Measurements from ENCODE around the gene GON7.
"Not testable (repeated sequence)": the region's sequence is repeated elsewhere in the genome, so short reads cannot be mapped to it uniquely, and the experiment has no call there.

Gene GON7

GRCh38 chr14:93199031-93199430, 7.8 kb downstream of the GON7 start:
- no peak for DNase-seq (ENCODE audit: low read depth)

- DNase-seq (ENCODE audit: low read depth), result no peak
These were observed 11.4 kb downstream of the GON7 start for GRCh38 chr14:93195316-93195999.

- DNase-seq (ENCODE audit: low read depth), result no peak
These were observed 19.9 kb downstream of the GON7 start for GRCh38 chr14:93186956-93187355.

DNA sequence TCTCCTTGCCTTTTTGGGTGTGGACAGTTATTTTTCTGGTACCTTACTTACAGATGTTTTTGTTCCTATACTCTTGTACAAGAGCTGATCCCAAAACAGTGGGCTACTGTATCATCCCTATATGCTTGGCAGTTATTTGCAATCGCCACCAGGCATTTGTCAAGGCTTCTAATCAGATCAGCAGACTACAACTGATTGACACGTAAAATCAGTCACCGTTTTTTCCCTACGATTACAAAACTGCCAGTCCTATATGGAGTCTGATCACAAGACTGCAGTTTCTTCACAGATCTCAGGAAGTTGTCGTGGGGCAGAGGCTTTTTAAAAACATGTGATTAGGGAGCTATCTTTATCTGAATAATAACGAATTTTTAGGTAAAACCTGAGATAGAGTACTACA, 20.4 kb downstream of the GON7 start:
- no peak for DNase-seq (ENCODE audit: low read depth)

DNA sequence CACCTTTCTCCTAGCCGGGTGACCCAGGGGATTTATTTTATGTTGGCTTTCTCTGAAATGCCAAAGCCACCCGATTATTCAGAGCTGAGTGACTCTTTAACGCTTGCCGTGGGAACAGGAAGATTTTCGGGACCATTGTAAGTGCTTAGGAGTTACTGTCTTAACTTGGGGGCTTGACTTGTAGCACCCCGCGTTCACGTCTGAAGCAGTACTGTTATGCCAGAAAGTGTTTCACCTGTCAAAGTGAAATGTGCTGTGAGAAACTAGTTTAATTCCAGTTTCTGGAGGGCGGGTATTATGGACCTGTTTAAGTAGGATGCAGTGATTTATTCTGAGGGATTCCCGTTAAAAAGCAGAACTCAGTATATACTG, 21.5 kb downstream of the GON7 start:
- DNase-seq (ENCODE audit: low read depth), result no peak

DNA sequence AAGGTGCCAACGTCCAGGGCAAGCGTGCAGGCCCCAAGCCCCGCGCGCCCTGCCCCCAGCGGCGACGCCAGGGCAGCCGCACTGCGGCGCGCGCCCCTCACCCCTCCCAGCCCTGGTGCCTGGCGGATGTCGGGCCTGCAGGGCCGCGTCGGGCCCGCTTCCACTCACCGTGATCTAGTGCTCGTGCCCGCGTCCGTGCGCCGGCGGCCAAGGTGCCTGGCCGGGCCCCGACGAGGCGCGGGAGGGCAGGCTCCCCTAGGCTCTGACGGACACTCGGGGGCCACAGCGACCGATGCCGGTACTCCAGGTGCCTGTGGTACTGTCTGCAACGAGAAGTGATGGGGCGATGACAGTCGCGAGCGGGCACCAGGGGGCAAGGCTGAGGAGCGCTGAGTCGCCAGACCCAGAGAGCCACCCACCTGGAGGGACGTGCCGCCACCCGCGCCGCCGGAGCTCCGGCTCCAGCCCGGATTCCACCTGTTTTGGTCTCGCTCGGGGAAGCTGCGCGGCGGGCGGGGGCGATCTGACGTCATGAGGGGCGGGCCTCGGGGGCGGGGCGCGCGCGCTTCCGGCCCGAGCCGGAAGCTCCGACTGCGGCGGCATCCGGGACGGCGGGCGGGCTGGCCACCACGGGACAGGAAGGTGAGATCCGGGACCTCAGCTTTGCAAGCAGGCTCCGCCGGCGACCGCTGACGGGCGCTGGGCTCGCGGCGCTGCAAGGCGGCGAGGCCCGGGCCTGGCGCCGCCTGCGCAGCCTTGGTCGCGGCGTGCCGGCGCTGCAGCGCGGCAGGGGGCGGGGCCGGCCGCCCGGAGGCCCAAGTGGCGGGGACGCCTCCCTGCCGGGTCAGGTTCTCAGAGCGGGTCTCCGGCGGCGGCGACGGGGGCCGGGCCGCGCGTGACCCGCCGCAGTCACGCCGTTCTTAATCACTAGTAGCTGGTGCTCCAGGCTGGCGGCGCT, 22.2 kb downstream of the GON7 start, which contains the start of the genes LYSET and MOAP1:
LYSET (plus strand) TSS at position 927 of the 958 bp plus-strand sequence. CDS start 89 bp downstream, outside the sequence.
MOAP1 (minus strand) TSS at position 507 of the 958 bp plus-strand sequence. CDS start 655 bp downstream, outside the sequence.
- DNase-seq (ENCODE audit: low read depth), result peak; percentile 91

DNA sequence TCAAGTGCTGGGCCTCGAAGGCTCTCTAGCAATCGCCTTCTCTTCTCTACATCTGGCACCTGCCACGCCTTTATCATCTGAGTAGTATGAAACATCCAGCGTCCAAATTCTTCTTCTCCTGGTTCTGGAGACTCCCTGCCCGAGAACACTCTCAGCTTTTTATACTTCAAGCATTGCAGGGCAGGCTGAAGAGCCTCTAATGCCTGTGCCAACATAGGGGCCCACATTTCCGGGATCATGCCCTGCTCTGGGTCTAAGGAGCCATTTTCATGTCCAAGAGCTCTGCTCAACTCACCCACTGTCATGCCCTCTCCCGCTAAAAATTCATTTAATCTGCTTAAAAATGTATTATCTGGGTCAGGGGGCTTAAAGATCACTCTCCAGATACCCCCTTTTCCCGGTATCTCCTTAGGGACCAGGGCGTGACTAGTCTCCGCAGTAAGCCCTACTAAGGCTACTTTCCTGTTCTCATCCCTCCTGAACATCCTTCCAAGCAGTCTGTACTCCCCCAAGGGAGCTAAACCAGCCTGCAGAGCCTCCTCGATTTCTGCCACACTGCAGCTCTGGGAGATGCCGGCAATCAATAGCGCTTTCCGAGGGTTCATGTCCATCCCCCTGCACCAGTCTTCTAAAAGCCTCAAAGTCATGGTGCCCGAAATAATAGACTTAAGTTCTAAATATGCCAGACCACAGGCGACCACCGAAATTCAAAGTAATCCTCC, 23.1 kb downstream of the GON7 start:
- no peak for DNase-seq (ENCODE audit: low read depth)

DNA sequence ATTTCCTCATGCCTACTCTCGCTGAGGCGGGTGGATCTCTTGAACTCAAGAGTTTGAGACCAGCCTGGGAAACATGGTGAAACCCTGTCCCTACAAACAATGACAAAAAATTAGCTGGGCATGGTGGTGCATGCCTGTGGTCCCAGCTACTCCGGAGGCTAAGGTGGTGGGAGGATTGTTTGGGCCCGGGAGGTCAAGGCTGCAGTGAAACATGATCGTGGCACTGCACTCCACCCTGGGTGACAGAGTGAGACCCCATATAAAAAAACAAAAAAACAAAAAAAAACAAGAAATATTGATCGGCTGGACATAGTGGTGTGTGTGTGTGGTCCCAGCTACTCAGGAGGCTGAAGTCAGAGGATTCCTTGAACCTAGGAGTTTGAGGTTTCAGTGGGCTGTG, 31.4 kb downstream of the GON7 start:
- DNase-seq (ENCODE audit: low read depth), result no peak

- DNase-seq (ENCODE audit: low read depth), result not testable (repeated sequence)
These were observed 32.1 kb downstream of the GON7 start for GRCh38 chr14:93174731-93175130.

- DNase-seq (ENCODE audit: low read depth), result no peak
These were observed 32.9 kb downstream of the GON7 start for GRCh38 chr14:93173943-93174395.

- no peak for DNase-seq (ENCODE audit: low read depth)
These were observed 35.5 kb downstream of the GON7 start for GRCh38 chr14:93171376-93171775.

GRCh38 chr14:93170141-93170540, 36.7 kb downstream of the GON7 start:
- DNase-seq (ENCODE audit: low read depth), result not testable (repeated sequence)

DNA sequence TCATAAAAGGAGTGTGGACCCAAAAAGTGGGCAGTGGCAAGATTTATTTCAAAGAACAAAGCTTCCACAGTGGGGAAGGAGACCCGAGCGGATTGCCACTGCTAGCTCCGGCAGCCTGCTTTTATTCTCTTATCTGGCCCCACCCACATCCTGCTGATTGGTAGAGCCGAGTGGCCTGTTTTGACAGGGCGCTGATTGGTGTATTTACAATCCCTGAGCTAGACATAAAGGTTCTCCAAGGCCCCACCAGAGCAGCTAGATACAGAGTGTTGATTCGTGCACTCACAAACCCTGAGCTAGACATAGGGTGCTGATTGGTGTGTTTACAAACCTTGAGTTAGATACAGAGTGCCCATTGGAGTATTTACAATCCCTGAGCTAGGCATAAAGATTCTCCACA, 37.2 kb downstream of the GON7 start:
- not testable (repeated sequence) for DNase-seq (ENCODE audit: low read depth)

DNA sequence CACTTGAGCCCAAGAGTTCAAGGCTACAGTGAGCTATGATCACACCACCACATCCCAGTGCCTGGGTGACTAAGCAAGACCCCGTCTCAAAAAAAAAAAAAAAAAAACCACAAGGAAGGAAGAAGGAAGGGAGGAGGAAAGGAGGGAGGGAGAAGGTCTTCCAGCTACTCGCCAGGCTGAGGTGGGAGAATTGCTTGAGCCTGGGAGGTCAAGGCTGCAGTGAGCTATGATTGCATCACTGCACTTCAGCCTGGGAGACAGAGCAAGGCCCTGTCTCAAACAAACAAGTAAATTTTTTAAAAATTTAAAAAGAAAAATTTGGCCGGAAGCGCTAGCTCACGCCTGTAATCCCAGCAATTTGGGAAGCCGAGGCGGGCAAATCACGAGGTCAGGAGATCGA, 38.3 kb downstream of the GON7 start:
- DNase-seq (ENCODE audit: low read depth), result not testable (repeated sequence)

GRCh38 chr14:93165271-93166265, 41.3 kb downstream of the GON7 start:
- not testable (repeated sequence) for DNase-seq (ENCODE audit: low read depth)

DNA sequence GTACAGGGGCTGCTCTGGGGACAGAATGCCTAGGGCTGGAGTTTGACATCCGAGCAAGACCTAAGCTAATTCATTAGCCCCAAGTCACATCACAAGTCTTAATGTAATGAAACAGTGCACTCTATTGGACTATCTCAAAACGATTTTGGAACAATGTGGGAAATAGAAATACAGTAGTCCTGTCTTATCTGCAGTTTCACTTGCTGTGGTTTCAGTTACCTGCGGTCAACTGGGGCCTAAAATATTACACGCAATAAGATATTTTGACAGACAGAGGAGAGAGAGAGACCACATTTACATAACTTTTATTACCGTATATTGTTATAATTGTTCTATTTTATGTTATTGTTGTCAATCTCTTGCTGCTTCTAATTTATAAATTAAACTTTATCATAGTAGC, 43.3 kb downstream of the GON7 start:
- DNase-seq (ENCODE audit: low read depth), result no peak

GRCh38 chr14:93161411-93161940, 45.4 kb downstream of the GON7 start:
- DNase-seq (ENCODE audit: low read depth), result no peak

- DNase-seq (ENCODE audit: low read depth), result no peak
These were observed 46.5 kb downstream of the GON7 start for GRCh38 chr14:93160353-93160801.

- not testable (repeated sequence) for DNase-seq (ENCODE audit: low read depth)
These were observed 47.1 kb downstream of the GON7 start for GRCh38 chr14:93159625-93160352.

GRCh38 chr14:93158349-93158748, 48.5 kb downstream of the GON7 start:
- not testable (repeated sequence) for DNase-seq (ENCODE audit: low read depth)

Measured in T-helper 22 cell (primary cell).